ENCODE data around the gene ELL. TPM values are rescaled to one million over a fixed set of nuclear protein-coding genes. Genes with fewer than 3 reads are reported as not detected.

Gene ELL
- total and polyA plus RNA-seq, 5 donors = 9.3 to 19.0 (median 13.6) TPM

GRCh38 chr19:18466354-18466753 lies 55.5 kb downstream of the ELL start:
- ATAC-seq = no peak
- intact Hi-C loops (cut with DNase I) = loop anchor here in 3 of 4 donors (10.0 kb wide), 4 partner anchors 48 to 118 kb away; partner anchors contain the start of genes ELL (in 1 of the 3) and REX1BD (in 1 of the 3)
- H3K27ac ChIP-seq (ENCODE audit: low read length) = no peak overlapping the region
- WGBS = 89% methylated on average over 11 of the region's 11 CpGs
- no peaks in the 10 kb centered on the region for H3K27me3 ChIP-seq (ENCODE audit: control insufficient read depth, insufficient read depth)
- H3K9me3 ChIP-seq (ENCODE audit: control insufficient read depth, low read length) = no peaks in the 10 kb centered on the region
- H3K4me3 ChIP-seq (ENCODE audit: low read length) = no peak overlapping the region
- peaks cover 14% of the 10 kb centered on the region for H3K4me1 ChIP-seq (ENCODE audit: control insufficient read depth, insufficient read depth, low read length)
- DNase-seq = no peak

- 83% methylated on average over 6 of the region's 6 CpGs for WGBS
- intact Hi-C loops (cut with DNase I) = loop anchor here in 3 of 4 donors (10.0 kb wide), 4 partner anchors 49 to 119 kb away; partner anchors contain the start of genes ELL (in 1 of the 3) and REX1BD (in 1 of the 3)
- peaks cover 14% of the 10 kb centered on the region for H3K4me1 ChIP-seq (ENCODE audit: control insufficient read depth, insufficient read depth, low read length)
- H3K27me3 ChIP-seq (ENCODE audit: control insufficient read depth, insufficient read depth) = no peaks in the 10 kb centered on the region
- no peaks in the 10 kb centered on the region for H3K9me3 ChIP-seq (ENCODE audit: control insufficient read depth, low read length)
- no peak overlapping the region for H3K27ac ChIP-seq (ENCODE audit: low read length)
- no peak overlapping the region for H3K4me3 ChIP-seq (ENCODE audit: low read length)
- no peak for ATAC-seq
- no peak for DNase-seq
Observed at GRCh38 chr19:18465964-18466339, 55.9 kb downstream of the ELL start.

GRCh38 chr19:18465214-18465963 lies 56.5 kb downstream of the ELL start:
- Histone ChIP-seq H3K27ac (ENCODE audit: low read length) (peak overlapping the region; percentile 68), H3K4me1 (ENCODE audit: control insufficient read depth, insufficient read depth, low read length) (peaks cover 20% of the 10 kb centered on the region), H3K9me3 (ENCODE audit: control insufficient read depth, low read length) (no peaks in the 10 kb centered on the region), H3K4me3 (ENCODE audit: low read length) (no peak overlapping the region), H3K27me3 (ENCODE audit: control insufficient read depth, insufficient read depth) (no peaks in the 10 kb centered on the region)
- no peak for DNase-seq
- intact Hi-C loops (cut with DNase I) = loop anchor here in 3 of 4 donors (10.0 kb wide), 4 partner anchors 49 to 119 kb away; partner anchors contain the start of genes ELL (in 1 of the 3) and REX1BD (in 1 of the 3)
- ATAC-seq = no peak
- WGBS = 88% methylated on average over 30 of the region's 30 CpGs

GRCh38 chr19:18464646-18465045 lies 57.2 kb downstream of the ELL start:
- peaks cover 23% of the 10 kb centered on the region for H3K4me1 ChIP-seq (ENCODE audit: control insufficient read depth, insufficient read depth, low read length)
- DNase-seq = peak; percentile 82 to 94 (median 92)
- ATAC-seq = peak; percentile 70 to 80
- H3K9me3 ChIP-seq (ENCODE audit: control insufficient read depth, low read length) = no peaks in the 10 kb centered on the region
- H3K27me3 ChIP-seq (ENCODE audit: control insufficient read depth, insufficient read depth) = no peaks in the 10 kb centered on the region
- H3K4me3 ChIP-seq (ENCODE audit: low read length) = no peak overlapping the region
- H3K27ac ChIP-seq (ENCODE audit: low read length) = peak overlapping the region; percentile 73
- WGBS = 7% methylated on average over 8 of the region's 8 CpGs
- intact Hi-C loops (cut with DNase I) = loop anchor here in 3 of 4 donors (10.0 kb wide), 4 partner anchors 50 to 120 kb away; partner anchors contain the start of genes ELL (in 1 of the 3) and REX1BD (in 1 of the 3)

- intact Hi-C loops (cut with DNase I) = loop anchor here in 3 of 4 donors (10.0 kb wide), 4 partner anchors 53 to 123 kb away; partner anchors contain the start of genes ELL (in 1 of the 3) and REX1BD (in 1 of the 3)
- H3K4me1 ChIP-seq (ENCODE audit: control insufficient read depth, insufficient read depth, low read length) = peaks cover 22% of the 10 kb centered on the region
- H3K4me3 ChIP-seq (ENCODE audit: low read length) = no peak overlapping the region
- no peaks in the 10 kb centered on the region for H3K27me3 ChIP-seq (ENCODE audit: control insufficient read depth, insufficient read depth)
- WGBS = 93% methylated on average over 22 of the region's 22 CpGs
- ATAC-seq (no peak), DNase-seq (no peak)
- no peaks in the 10 kb centered on the region for H3K9me3 ChIP-seq (ENCODE audit: control insufficient read depth, low read length)
- H3K27ac ChIP-seq (ENCODE audit: low read length) = no peak overlapping the region
Observed at GRCh38 chr19:18461471-18461870, 60.4 kb downstream of the ELL start.

- WGBS = 77% methylated on average over 12 of the region's 12 CpGs
- no peaks in the 10 kb centered on the region for H3K9me3 ChIP-seq (ENCODE audit: control insufficient read depth, low read length)
- H3K4me3 ChIP-seq (ENCODE audit: low read length) = no peak overlapping the region
- H3K27ac ChIP-seq (ENCODE audit: low read length) = peak overlapping the region; percentile 96
- DNase-seq (no peak), ATAC-seq (no peak)
- no peaks in the 10 kb centered on the region for H3K27me3 ChIP-seq (ENCODE audit: control insufficient read depth, insufficient read depth)
- intact Hi-C loops (cut with DNase I) = loop anchor here in 3 of 4 donors (10.0 kb wide), 4 partner anchors 54 to 124 kb away; partner anchors contain the start of genes ELL (in 1 of the 3) and REX1BD (in 1 of the 3)
- peaks cover 19% of the 10 kb centered on the region for H3K4me1 ChIP-seq (ENCODE audit: control insufficient read depth, insufficient read depth, low read length)
Observed at GRCh38 chr19:18460900-18461299, 61.0 kb downstream of the ELL start.

GRCh38 chr19:18457483-18458331 lies 64.2 kb downstream of the ELL start:
- intact Hi-C loops (cut with DNase I) = loop anchor here in 1 of 4 donors (10.0 kb wide), 2 partner anchors 117 to 387 kb away; partner anchors contain the start of gene UBA52
- no peak overlapping the region for H3K4me3 ChIP-seq (ENCODE audit: low read length)
- peaks cover 11% of the 10 kb centered on the region for H3K4me1 ChIP-seq (ENCODE audit: control insufficient read depth, insufficient read depth, low read length)
- DNase-seq (peak in 1 of 3 donors; percentile 37), ATAC-seq (no peak)
- H3K9me3 ChIP-seq (ENCODE audit: control insufficient read depth, low read length) = no peaks in the 10 kb centered on the region
- H3K27ac ChIP-seq (ENCODE audit: low read length) = no peak overlapping the region
- WGBS = 81% methylated on average over 21 of the region's 21 CpGs
- H3K27me3 ChIP-seq (ENCODE audit: control insufficient read depth, insufficient read depth) = no peaks in the 10 kb centered on the region

- ATAC-seq (peak; percentile 10 to 30), DNase-seq (peak; percentile 79 to 92 (median 84))
- Histone ChIP-seq H3K4me1 (ENCODE audit: control insufficient read depth, insufficient read depth, low read length) (peaks cover 11% of the 10 kb centered on the region), H3K27me3 (ENCODE audit: control insufficient read depth, insufficient read depth) (no peaks in the 10 kb centered on the region), H3K9me3 (ENCODE audit: control insufficient read depth, low read length) (no peaks in the 10 kb centered on the region), H3K4me3 (ENCODE audit: low read length) (no peak overlapping the region), H3K27ac (ENCODE audit: low read length) (peak overlapping the region; percentile 24)
- intact Hi-C loops (cut with DNase I) = loop anchor here in 1 of 4 donors (10.0 kb wide), 2 partner anchors 118 to 388 kb away; partner anchors contain the start of gene UBA52
- WGBS = 54% methylated on average over 9 of the region's 9 CpGs
Observed at GRCh38 chr19:18456974-18457373, 64.9 kb downstream of the ELL start.

- Histone ChIP-seq H3K27ac (ENCODE audit: low read length) (no peak overlapping the region), H3K9me3 (ENCODE audit: control insufficient read depth, low read length) (no peaks in the 10 kb centered on the region), H3K4me3 (ENCODE audit: low read length) (no peak overlapping the region), H3K4me1 (ENCODE audit: control insufficient read depth, insufficient read depth, low read length) (peaks cover 11% of the 10 kb centered on the region), H3K27me3 (ENCODE audit: control insufficient read depth, insufficient read depth) (no peaks in the 10 kb centered on the region)
- ATAC-seq (no peak), DNase-seq (peak in 1 of 3 donors; percentile 45)
- intact Hi-C loops (cut with DNase I) = loop anchor here in 1 of 4 donors (10.0 kb wide), 2 partner anchors 119 to 389 kb away; partner anchors contain the start of gene UBA52
- 86% methylated on average over 4 of the region's 4 CpGs for whole genome bisulfite sequencing
Observed at GRCh38 chr19:18456279-18456678, 65.6 kb downstream of the ELL start.

- ATAC-seq (no peak), DNase-seq (no peak)
- Histone ChIP-seq H3K4me1 (ENCODE audit: control insufficient read depth, insufficient read depth, low read length) (no peaks in the 10 kb centered on the region), H3K27me3 (ENCODE audit: control insufficient read depth, insufficient read depth) (no peaks in the 10 kb centered on the region), H3K27ac (ENCODE audit: low read length) (no peak overlapping the region), H3K4me3 (ENCODE audit: low read length) (no peak overlapping the region), H3K9me3 (ENCODE audit: control insufficient read depth, low read length) (no peaks in the 10 kb centered on the region)
- 81% methylated on average over 10 of the region's 10 CpGs for WGBS
- intact Hi-C loops (cut with DNase I) = loop anchor here in 1 of 4 donors (10.0 kb wide), 2 partner anchors 121 to 391 kb away; partner anchors contain the start of gene UBA52
Observed at GRCh38 chr19:18453269-18454024, 68.4 kb downstream of the ELL start.
